PC-3 (cell line): ENCODE results near the gene TWIST2. TPM values are rescaled to one million over a fixed set of nuclear protein-coding genes. Genes with fewer than 3 reads are reported as not detected.

ENCODE experiments used
- ATAC-seq: fragments of 200-7000 bp; cut with Tn5 transposase; 2 replicates; pipeline ENCODE4 v1.9.1; 2020; ENCODE audit warnings: mild to moderate bottlenecking, moderate library complexity
- BruUV-seq: library from RNA; stranded (reverse); fragments of 400-500 nt; replicated peaks from 2 replicates; lab custom pipeline; 2021; lab: Mats Ljungman, UMichigan
- CTCF ChIA-PET: fragments of 300-600 bp; sonication (Branson Sonifier 250); formaldehyde crosslinking; loops from one replicate; lab custom pipeline; 2022; ENCODE audit warnings: antibody characterized with exemption; lab: Charles Lee
- POLR2A ChIA-PET: fragments of 300-600 bp; sonication (Branson Sonifier 250); formaldehyde crosslinking; loops from one replicate; lab custom pipeline; 2022; ENCODE audit warnings: antibody characterized with exemption; ENCODE audit not compliant: unreplicated experiment; lab: Charles Lee
- DNase-seq: peaks from one replicate; pipeline ENCODE4 v3.0.0-alpha.2; 2015
- H2AFZ ChIP-seq: fragments of 300-600 bp; sonication (generic); 2 replicates; pipeline ENCODE4 v1.6.0; 2016; ENCODE audit warnings: antibody characterized with exemption, low read length
- H3F3A ChIP-seq: fragments of 300-600 bp; sonication (generic); one replicate; pipeline ENCODE4 v1.6.0; 2017; ENCODE audit warnings: antibody characterized with exemption, low read length, control low read depth, mild to moderate bottlenecking; ENCODE audit not compliant: unreplicated experiment
- H3K27ac ChIP-seq: fragments of 300-600 bp; sonication (generic); 2 replicates; pipeline ENCODE4 v1.5.1; 2016; ENCODE audit warnings: mild to moderate bottlenecking, low read length
- H3K27me3 ChIP-seq: fragments of 300-600 bp; sonication (generic); 2 replicates; pipeline ENCODE4 v1.6.1; 2016; ENCODE audit warnings: low read length, mixed read lengths
- H3K36me3 ChIP-seq: fragments of 300-600 bp; sonication (generic); 2 replicates; pipeline ENCODE4 v1.6.1; 2016; ENCODE audit warnings: low read depth, mixed run types, low read length, mixed read lengths
- H3K4me1 ChIP-seq: fragments of 300-600 bp; sonication (generic); 2 replicates; pipeline ENCODE4 v1.5.1; 2016; ENCODE audit warnings: low read length; ENCODE audit not compliant: insufficient read depth
- H3K4me2 ChIP-seq: fragments of 300-600 bp; sonication (generic); 2 replicates; pipeline ENCODE4 v1.6.0; 2016; ENCODE audit warnings: low read length
- H3K4me3 ChIP-seq: fragments of 300-600 bp; sonication (generic); 2 replicates; pipeline ENCODE4 v1.5.1; 2016; ENCODE audit warnings: mild to moderate bottlenecking, low read length, mixed read lengths
- H3K79me2 ChIP-seq: fragments of 300-600 bp; sonication (generic); 2 replicates; pipeline ENCODE4 v1.6.1; 2017; ENCODE audit warnings: low read length, mixed read lengths
- H3K9ac ChIP-seq: fragments of 300-600 bp; sonication (generic); 2 replicates; pipeline ENCODE4 v1.6.0; 2016; ENCODE audit warnings: mild to moderate bottlenecking, low read length
- H3K9me2 ChIP-seq: fragments of 300-600 bp; sonication (generic); replicated peaks from 2 replicates; pipeline ENCODE4 v1.6.1; 2016; ENCODE audit warnings: mixed run types, low read length, mixed read lengths
- H3K9me3 ChIP-seq: fragments of 300-600 bp; sonication (generic); 2 replicates; pipeline ENCODE4 v1.6.1; 2016; ENCODE audit warnings: low read length, mixed read lengths
- H4K20me1 ChIP-seq: fragments of 300-600 bp; sonication (generic); 2 replicates; pipeline ENCODE4 v1.6.1; 2016; ENCODE audit warnings: low read length, mixed read lengths
- EZH2 ChIP-seq: fragments of 300-600 bp; sonication (generic); IDR thresholded peaks from one replicate; pipeline ENCODE4 v1.6.1; 2017; ENCODE audit warnings: antibody characterized with exemption, mild to moderate bottlenecking, low read length; ENCODE audit not compliant: unreplicated experiment
- EZH2phosphoT487 ChIP-seq: fragments of 300-600 bp; sonication (generic); IDR thresholded peaks from 2 replicates; pipeline ENCODE4 v1.6.1; 2018; ENCODE audit warnings: mild to moderate bottlenecking, antibody characterized with exemption, low read length, borderline replicate concordance
- intact Hi-C: fragments of 100-400 bp; cut with micrococcal nuclease; formaldehyde crosslinking; loops from 2 replicates; pipeline ENCODE4 v1.9.0; 2023
- total RNA-seq: library from RNA; depleted of rRNA; stranded (reverse); fragments of >200 nt; gene quantifications from 2 replicates; pipeline ENCODE4 v1.2.3, GENCODE V29; 2014
- TF ChIP-seq, protein P1 (sequence below): fragments of 300-600 bp; sonication (generic); conservative IDR thresholded peaks from 2 replicates; pipeline ENCODE4 v1.5.1; 2017; ENCODE audit warnings: antibody characterized with exemption, low read depth, mild to moderate bottlenecking, low read length

The TWIST2 gene
- total RNA-seq, 1 experiment from 2014 or later = 4.4 TPM

DNA sequence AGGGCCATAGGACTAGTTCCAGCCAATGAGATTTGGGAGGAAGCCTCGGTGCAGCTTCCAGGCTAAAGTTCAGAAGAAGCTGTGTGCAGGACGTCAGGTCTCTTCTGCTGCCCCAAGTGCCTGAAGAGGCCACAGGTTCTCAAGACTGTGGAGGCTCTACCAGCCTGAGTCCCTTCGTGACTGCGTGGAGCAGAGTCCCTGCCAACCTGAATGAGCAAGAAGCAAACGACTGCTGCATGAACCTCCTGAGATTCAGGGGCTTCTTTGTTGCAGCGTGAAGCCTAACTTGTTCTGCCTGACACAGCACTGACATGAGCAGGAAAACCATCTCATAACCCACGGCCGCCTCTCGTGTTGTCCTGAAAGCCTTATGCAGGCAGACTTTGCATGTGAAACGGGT is 39.7 kb downstream of the TWIST2 start:
- TF ChIP-seq, protein P1, sequence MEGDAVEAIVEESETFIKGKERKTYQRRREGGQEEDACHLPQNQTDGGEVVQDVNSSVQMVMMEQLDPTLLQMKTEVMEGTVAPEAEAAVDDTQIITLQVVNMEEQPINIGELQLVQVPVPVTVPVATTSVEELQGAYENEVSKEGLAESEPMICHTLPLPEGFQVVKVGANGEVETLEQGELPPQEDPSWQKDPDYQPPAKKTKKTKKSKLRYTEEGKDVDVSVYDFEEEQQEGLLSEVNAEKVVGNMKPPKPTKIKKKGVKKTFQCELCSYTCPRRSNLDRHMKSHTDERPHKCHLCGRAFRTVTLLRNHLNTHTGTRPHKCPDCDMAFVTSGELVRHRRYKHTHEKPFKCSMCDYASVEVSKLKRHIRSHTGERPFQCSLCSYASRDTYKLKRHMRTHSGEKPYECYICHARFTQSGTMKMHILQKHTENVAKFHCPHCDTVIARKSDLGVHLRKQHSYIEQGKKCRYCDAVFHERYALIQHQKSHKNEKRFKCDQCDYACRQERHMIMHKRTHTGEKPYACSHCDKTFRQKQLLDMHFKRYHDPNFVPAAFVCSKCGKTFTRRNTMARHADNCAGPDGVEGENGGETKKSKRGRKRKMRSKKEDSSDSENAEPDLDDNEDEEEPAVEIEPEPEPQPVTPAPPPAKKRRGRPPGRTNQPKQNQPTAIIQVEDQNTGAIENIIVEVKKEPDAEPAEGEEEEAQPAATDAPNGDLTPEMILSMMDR = no peak
- TF ChIP-seq EZH2 (no peak), EZH2phosphoT487 (no peak)
- ChIA-PET CTCF (no interaction called here), POLR2A (no interaction called here)
- H3K4me2 ChIP-seq = no peak overlapping the region
- H3K4me1 ChIP-seq = peaks cover 2% of the 10 kb centered on the region
- no peak overlapping the region for H3K27ac ChIP-seq
- ATAC-seq = no peak
- H3K79me2 ChIP-seq = no peaks in the 10 kb centered on the region
- no peak overlapping the region for H2AFZ ChIP-seq
- H4K20me1 ChIP-seq = no peaks in the 10 kb centered on the region
- no peak overlapping the region for H3K4me3 ChIP-seq
- no peaks in the 10 kb centered on the region for H3F3A ChIP-seq
- H3K9me2 ChIP-seq = no peaks in the 10 kb centered on the region
- no peaks in the 10 kb centered on the region for H3K27me3 ChIP-seq
- H3K9me3 ChIP-seq = no peaks in the 10 kb centered on the region
- H3K36me3 ChIP-seq = no peaks in the 10 kb centered on the region
- H3K9ac ChIP-seq = no peak overlapping the region
- BruUV-seq = no TSS peak
- intact Hi-C loops = no loop called here
- no peak for DNase-seq

DNA sequence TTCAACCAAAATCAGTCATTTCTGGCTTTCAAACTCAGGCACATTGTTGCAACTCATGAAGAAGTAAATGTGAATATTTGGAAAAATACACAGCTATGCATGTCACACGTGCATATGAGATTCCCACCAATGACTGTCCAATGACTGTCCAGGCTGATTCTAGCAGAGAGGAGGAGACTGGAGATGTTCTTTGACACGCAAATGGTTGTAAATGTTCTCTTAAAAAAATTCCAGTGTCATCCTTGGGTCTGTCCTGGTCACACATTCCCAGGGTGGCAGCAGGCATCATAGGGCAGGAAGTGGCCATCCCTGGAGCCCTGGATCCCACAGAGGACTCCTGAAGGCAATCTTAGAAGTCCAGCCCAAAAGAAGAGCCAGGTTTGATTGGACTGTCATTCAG is 40.9 kb downstream of the TWIST2 start:
- Histone ChIP-seq H3K9me2 (no peaks in the 10 kb centered on the region), H3K4me1 (no peaks in the 10 kb centered on the region), H3K27me3 (no peaks in the 10 kb centered on the region), H4K20me1 (no peaks in the 10 kb centered on the region), H3K36me3 (no peaks in the 10 kb centered on the region), H3K79me2 (no peaks in the 10 kb centered on the region), H3K9ac (no peak overlapping the region), H2AFZ (no peak overlapping the region), H3K4me3 (no peak overlapping the region), H3K9me3 (no peaks in the 10 kb centered on the region), H3K4me2 (no peak overlapping the region), H3F3A (no peaks in the 10 kb centered on the region), H3K27ac (no peak overlapping the region)
- POLR2A ChIA-PET = no interaction called here
- ATAC-seq = no peak
- DNase-seq = no peak
- intact Hi-C loops = no loop called here
- TF ChIP-seq EZH2 (no peak), EZH2phosphoT487 (no peak)
- TF ChIP-seq, protein P1 = no peak
- BruUV-seq = no TSS peak
- CTCF ChIA-PET = no interaction called here

DNA sequence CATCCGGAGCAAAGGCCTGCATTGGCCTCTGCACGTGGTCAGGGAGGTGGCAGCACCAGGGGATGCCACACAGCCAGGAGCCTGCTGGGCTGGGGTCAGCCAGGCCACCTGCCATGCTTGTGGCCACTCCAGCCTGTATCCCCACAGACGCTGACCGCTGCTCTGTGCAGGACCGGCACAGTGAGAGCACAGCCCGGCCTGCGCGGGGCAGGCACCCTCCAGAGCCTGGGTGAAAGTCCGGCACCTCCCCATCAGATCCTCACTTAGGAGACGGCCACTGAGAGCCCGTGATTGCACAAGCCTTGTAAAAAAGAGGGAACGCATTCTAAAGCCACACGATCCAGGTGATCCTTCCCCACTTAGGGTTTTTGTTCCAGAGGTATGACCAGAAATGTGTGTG is 42.2 kb downstream of the TWIST2 start:
- H4K20me1 ChIP-seq = no peaks in the 10 kb centered on the region
- no peak for TF ChIP-seq EZH2
- ATAC-seq (no peak), DNase-seq (no peak)
- no TSS peak for BruUV-seq
- no peaks in the 10 kb centered on the region for H3K9me2 ChIP-seq
- no peak overlapping the region for H2AFZ ChIP-seq
- H3K4me1 ChIP-seq = no peaks in the 10 kb centered on the region
- intact Hi-C loops = no loop called here
- ChIA-PET POLR2A (no interaction called here), CTCF (no interaction called here)
- no peak overlapping the region for H3K4me2 ChIP-seq
- H3K79me2 ChIP-seq = no peaks in the 10 kb centered on the region
- H3K9ac ChIP-seq = no peak overlapping the region
- no peak overlapping the region for H3K27ac ChIP-seq
- H3K27me3 ChIP-seq = no peaks in the 10 kb centered on the region
- no peaks in the 10 kb centered on the region for H3F3A ChIP-seq
- H3K36me3 ChIP-seq = no peaks in the 10 kb centered on the region
- H3K9me3 ChIP-seq = no peaks in the 10 kb centered on the region
- H3K4me3 ChIP-seq = no peak overlapping the region
